Astrocyte (in vitro differentiated cells and primary cell): ENCODE results near the gene TACR1.

Experiments used
- CTCF ChIP-seq: IDR thresholded peaks from 2 replicates; pipeline ENCODE4 v1.5.1; 2011; ENCODE audit warnings: low read depth, mild to moderate bottlenecking, inconsistent platforms, low read length, moderate library complexity; ENCODE audit not compliant: insufficient read depth
- EZH2 ChIP-seq: IDR thresholded peaks from 2 replicates; pipeline ENCODE4 v1.6.1; 2012; ENCODE audit warnings: mild to moderate bottlenecking, low read length, inconsistent platforms; ENCODE audit not compliant: insufficient read depth

DNA sequence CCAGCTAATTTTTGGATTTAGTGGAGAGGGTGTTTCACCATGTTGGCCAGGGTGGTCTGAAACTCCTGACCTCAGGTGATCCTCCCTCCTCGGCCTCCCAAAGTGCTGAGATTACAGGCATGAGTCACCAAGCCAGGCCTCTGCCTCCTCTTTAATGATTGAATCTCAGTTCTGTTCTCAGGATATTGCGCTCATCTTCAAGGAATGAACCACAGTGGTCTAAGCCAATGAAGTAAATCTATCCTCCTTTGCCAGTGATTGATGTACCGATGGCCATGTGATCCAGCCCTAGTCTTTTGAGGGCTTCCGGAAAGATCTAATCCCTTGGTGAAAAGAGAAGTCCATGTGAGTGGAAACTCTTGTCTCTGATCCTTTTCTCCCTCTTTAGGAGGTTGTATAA, 192.3 kb downstream of the TACR1 start:
- TF ChIP-seq CTCF (no peak), EZH2 (no peak)
